DND-41 (cell line): ENCODE results near the gene TOM1L1.

Experiments used
- ATAC-seq: fragments of 200-7000 bp; cut with Tn5 transposase; 3 replicates; pipeline ENCODE4 v1.9.1; 2021; ENCODE audit warnings: low read depth; ENCODE audit not compliant: insufficient read depth
- DNase-seq: peaks from one replicate; pipeline ENCODE4 v3.0.0-alpha.2; 2020
- H2AFZ ChIP-seq: 2 replicates; pipeline ENCODE4 v1.6.0; 2012; ENCODE audit warnings: low read depth, low read length
- H3K27ac ChIP-seq: 2 replicates; pipeline ENCODE4 v1.5.1; 2012; ENCODE audit warnings: low read length, inconsistent platforms
- H3K27me3 ChIP-seq: fragments of 200-600 bp; sonication (generic); 2 replicates; pipeline ENCODE4 v1.6.0; 2012; ENCODE audit warnings: low read length, mild to moderate bottlenecking, inconsistent platforms; ENCODE audit not compliant: insufficient read depth, poor library complexity
- H3K36me3 ChIP-seq: 2 replicates; pipeline ENCODE4 v1.5.1; 2012; ENCODE audit warnings: low read length, inconsistent platforms; ENCODE audit not compliant: insufficient read depth
- H3K4me1 ChIP-seq: 2 replicates; pipeline ENCODE4 v1.5.1; 2012; ENCODE audit warnings: mild to moderate bottlenecking, low read length; ENCODE audit not compliant: insufficient read depth
- H3K4me2 ChIP-seq: 2 replicates; pipeline ENCODE4 v1.6.0; 2012; ENCODE audit warnings: mild to moderate bottlenecking, moderate library complexity, low read length, inconsistent platforms; ENCODE audit not compliant: insufficient read depth
- H3K4me3 ChIP-seq, 2 experiments: fragments of 200-600 bp in 1 of 2; shearing (Covaris generic) in 1 of 2; 2 replicates each; pipeline ENCODE4 v1.5.1; 2012 to 2016; ENCODE audit warnings: inconsistent platforms in 2 of 2, low read length in 2 of 2, mild to moderate bottlenecking in 2 of 2, low read depth in 1 of 2, moderate library complexity in 1 of 2
- H3K79me2 ChIP-seq: 2 replicates; pipeline ENCODE4 v1.6.0; 2012; ENCODE audit warnings: low read length, inconsistent platforms; ENCODE audit not compliant: insufficient read depth
- H3K9ac ChIP-seq: 2 replicates; pipeline ENCODE4 v1.6.0; 2012; ENCODE audit warnings: low read depth, mild to moderate bottlenecking, inconsistent platforms, low read length, moderate library complexity
- H3K9me3 ChIP-seq: 2 replicates; pipeline ENCODE4 v1.5.1; 2012; ENCODE audit warnings: low read length, moderate library complexity, mild to moderate bottlenecking, inconsistent platforms; ENCODE audit not compliant: insufficient read depth, severe bottlenecking
- H4K20me1 ChIP-seq: 2 replicates; pipeline ENCODE4 v1.6.0; 2012; ENCODE audit warnings: low read length; ENCODE audit not compliant: insufficient read depth
- EZH2 ChIP-seq: IDR thresholded peaks from 3 replicates; pipeline ENCODE4 v1.6.1; 2012; ENCODE audit warnings: borderline replicate concordance, low read depth, mild to moderate bottlenecking, moderate library complexity, low read length, inconsistent platforms; ENCODE audit not compliant: severe bottlenecking
- TF ChIP-seq, protein P1 (sequence below): IDR thresholded peaks from 2 replicates; pipeline ENCODE4 v1.5.1; 2012; ENCODE audit warnings: borderline replicate concordance, low read length, moderate library complexity, mild to moderate bottlenecking; ENCODE audit not compliant: poor library complexity, severe bottlenecking; ENCODE audit errors: extremely low read depth

The TOM1L1 gene

DNA sequence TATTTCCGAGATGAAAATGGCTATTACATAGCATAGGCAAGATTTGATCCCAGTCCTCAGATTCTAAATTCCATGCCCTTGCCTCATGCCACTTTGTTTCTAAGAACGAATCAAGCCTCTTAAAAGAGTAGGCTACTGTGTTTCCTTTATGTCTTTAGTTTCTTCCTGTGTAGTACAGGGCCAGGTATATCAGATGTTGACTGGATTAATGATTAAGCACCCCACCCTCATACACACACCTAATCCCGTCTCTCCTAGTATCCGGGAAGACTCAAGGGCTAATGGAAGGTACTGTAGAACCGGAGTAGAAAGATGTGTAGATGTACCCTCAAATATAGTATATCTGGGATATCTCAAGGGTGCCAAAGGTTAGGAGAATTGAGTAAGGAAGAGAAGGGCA is 6.7 kb downstream of the TOM1L1 start:
- H2AFZ ChIP-seq = no peak overlapping the region
- ATAC-seq (no peak), DNase-seq (no peak)
- H3K4me3 ChIP-seq = no peak overlapping the region
- H3K9ac ChIP-seq = no peak overlapping the region
- TF ChIP-seq EZH2 = no peak
- H3K4me2 ChIP-seq = no peak overlapping the region
- H3K27me3 ChIP-seq = no peaks in the 10 kb centered on the region
- H3K27ac ChIP-seq = no peak overlapping the region
- no peaks in the 10 kb centered on the region for H3K79me2 ChIP-seq
- H3K9me3 ChIP-seq = no peaks in the 10 kb centered on the region
- H3K36me3 ChIP-seq = no peaks in the 10 kb centered on the region
- no peaks in the 10 kb centered on the region for H3K4me1 ChIP-seq
- H4K20me1 ChIP-seq = no peaks in the 10 kb centered on the region

DNA sequence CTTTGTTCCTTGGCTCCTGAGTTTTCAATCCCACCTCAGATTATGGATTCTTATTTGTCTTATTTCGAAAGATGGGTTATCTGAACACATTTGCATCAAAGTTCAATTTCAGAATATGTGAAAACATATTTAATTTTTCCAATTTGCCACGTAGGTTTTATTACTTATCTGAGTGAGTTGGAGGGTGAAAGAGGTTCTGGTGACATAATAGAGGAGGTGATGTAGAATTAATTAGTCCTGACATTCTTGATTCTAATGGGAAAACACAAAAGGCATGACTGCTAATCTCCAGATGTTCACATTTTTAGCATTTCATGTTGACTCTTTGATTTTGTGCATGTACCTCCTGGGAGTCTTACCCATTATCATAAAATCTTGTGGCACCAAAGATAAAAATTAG is 9.1 kb downstream of the TOM1L1 start:
- Histone ChIP-seq H3K4me1 (no peaks in the 10 kb centered on the region), H3K27me3 (no peaks in the 10 kb centered on the region), H3K79me2 (no peaks in the 10 kb centered on the region), H4K20me1 (no peaks in the 10 kb centered on the region), H3K36me3 (no peaks in the 10 kb centered on the region), H3K4me3 (no peak overlapping the region), H3K4me2 (no peak overlapping the region), H2AFZ (no peak overlapping the region), H3K9me3 (no peaks in the 10 kb centered on the region), H3K27ac (no peak overlapping the region), H3K9ac (no peak overlapping the region)
- DNase-seq = no peak
- TF ChIP-seq EZH2 = no peak
- TF ChIP-seq, protein P1, sequence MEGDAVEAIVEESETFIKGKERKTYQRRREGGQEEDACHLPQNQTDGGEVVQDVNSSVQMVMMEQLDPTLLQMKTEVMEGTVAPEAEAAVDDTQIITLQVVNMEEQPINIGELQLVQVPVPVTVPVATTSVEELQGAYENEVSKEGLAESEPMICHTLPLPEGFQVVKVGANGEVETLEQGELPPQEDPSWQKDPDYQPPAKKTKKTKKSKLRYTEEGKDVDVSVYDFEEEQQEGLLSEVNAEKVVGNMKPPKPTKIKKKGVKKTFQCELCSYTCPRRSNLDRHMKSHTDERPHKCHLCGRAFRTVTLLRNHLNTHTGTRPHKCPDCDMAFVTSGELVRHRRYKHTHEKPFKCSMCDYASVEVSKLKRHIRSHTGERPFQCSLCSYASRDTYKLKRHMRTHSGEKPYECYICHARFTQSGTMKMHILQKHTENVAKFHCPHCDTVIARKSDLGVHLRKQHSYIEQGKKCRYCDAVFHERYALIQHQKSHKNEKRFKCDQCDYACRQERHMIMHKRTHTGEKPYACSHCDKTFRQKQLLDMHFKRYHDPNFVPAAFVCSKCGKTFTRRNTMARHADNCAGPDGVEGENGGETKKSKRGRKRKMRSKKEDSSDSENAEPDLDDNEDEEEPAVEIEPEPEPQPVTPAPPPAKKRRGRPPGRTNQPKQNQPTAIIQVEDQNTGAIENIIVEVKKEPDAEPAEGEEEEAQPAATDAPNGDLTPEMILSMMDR = no peak
- no peak for ATAC-seq

DNA sequence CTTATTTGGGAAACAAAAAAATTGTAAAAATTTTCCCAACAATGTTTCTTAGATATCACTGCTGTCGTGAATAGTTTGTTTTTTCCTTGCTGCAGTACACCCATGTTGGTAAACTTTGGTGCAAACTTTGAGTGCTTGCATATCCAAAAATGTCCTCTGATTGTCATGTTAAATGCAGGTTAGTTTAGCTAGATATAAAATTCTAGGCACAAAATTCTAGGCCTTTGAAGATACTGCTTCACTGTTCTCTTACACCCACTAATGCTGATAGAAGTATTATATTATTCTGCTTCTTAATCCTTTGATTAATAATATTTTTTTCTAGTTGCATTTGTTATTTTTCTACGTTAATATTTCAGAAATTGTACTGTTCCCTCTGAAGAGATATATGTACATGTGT is 16.1 kb downstream of the TOM1L1 start:
- Histone ChIP-seq H3K4me2 (no peak overlapping the region), H3K4me1 (no peaks in the 10 kb centered on the region), H3K9me3 (peaks cover 6% of the 10 kb centered on the region), H2AFZ (no peak overlapping the region), H3K36me3 (no peaks in the 10 kb centered on the region), H3K27me3 (no peaks in the 10 kb centered on the region), H3K4me3 (no peak overlapping the region), H3K27ac (no peak overlapping the region), H4K20me1 (no peaks in the 10 kb centered on the region), H3K9ac (no peak overlapping the region), H3K79me2 (no peaks in the 10 kb centered on the region)
- no peak for TF ChIP-seq EZH2
- TF ChIP-seq, protein P1 = no peak
- no peak for ATAC-seq
- no peak for DNase-seq

DNA sequence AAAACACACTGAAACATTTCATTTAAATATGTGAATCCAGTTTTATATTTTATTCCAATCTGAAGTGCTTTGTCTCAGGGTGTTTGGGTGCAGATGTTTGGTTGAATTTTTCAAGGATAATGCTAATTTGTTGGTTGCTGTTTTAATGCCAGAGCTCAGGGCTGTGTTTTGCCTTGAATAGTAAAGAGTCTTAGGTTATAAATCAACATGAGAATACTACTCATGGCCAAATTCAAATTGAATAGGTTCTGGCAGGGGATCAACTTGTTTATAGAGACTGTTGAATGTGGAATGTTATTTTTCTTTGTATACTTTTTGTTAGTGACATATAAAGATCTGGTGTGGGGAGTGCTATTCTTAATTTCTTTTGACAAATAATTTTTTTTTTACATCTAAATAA is 18.8 kb downstream of the TOM1L1 start:
- Histone ChIP-seq H3K36me3 (no peaks in the 10 kb centered on the region), H3K9me3 (peaks cover 6% of the 10 kb centered on the region), H3K27me3 (no peaks in the 10 kb centered on the region), H3K9ac (no peak overlapping the region), H4K20me1 (no peaks in the 10 kb centered on the region), H3K4me1 (no peaks in the 10 kb centered on the region), H3K79me2 (no peaks in the 10 kb centered on the region), H3K4me3 (no peak overlapping the region), H3K27ac (no peak overlapping the region), H2AFZ (no peak overlapping the region), H3K4me2 (no peak overlapping the region)
- no peak for ATAC-seq
- TF ChIP-seq, protein P1 = no peak
- TF ChIP-seq EZH2 = no peak
- DNase-seq = no peak
